Measurements from ENCODE around the gene LRRFIP2. TPM values are rescaled to one million over a fixed set of nuclear protein-coding genes. Genes with fewer than 3 reads are reported as not detected.
A peak's percentile ranks its signal among the peaks of the same experiment; 100 is the strongest.

The LRRFIP2 gene
- total RNA-seq, 2 experiments from 2014 or later: 38.1 to 47.9 TPM

DNA sequence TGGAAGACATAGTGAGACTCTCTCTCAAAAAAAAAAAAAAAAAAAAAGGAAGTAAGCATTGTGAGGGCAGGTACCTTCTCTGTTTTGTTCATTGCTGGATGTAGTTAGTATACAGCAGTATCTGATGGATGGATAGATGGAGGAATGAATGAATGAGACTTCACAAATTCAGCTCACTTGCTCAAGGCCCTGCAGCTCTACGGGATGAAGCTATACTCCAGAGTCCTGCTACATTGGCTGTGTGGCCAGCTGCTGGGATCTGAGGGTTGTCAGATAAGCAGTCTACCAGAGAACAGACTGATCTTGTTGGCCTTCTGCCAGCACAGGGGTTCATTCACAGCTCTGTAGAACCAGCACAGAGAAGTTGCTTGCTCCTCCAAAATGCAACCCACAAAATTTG, 146.1 kb downstream of the LRRFIP2 start:
- H3K4me3 Mint-ChIP-seq: no peak overlapping the region
- H3K27me3 Mint-ChIP-seq: no peaks in the 10 kb centered on the region
- H3K9me3 Mint-ChIP-seq (ENCODE audit: low read depth): no peaks in the 10 kb centered on the region
- peaks cover 10% of the 10 kb centered on the region for H3K4me1 Mint-ChIP-seq
- H3K36me3 Mint-ChIP-seq: peaks cover 65% of the 10 kb centered on the region
- no peak overlapping the region for H3K27ac Mint-ChIP-seq
- DNase-seq (no peak), ATAC-seq (no peak)
- CTCF ChIA-PET: no interaction called here

DNA sequence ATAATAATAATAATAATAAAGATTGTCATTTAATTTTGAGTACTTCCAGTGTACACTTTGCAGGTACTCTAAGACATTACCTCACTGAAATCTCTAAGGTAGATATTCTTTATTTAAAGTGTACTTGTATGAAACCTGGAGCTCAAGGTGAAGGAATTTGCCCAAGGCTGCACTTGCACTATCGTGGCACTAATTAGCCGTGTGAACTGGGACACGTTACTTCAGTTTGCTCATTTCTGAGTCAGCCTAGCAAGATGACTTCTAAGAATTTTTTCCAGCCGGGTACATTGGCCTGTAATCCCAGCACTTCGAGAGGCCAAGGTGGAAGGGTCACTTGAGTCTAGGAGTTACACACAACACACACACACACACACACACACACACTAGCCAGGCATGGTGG, 147.5 kb downstream of the LRRFIP2 start:
- H3K27ac Mint-ChIP-seq: no peak overlapping the region
- H3K9me3 Mint-ChIP-seq (ENCODE audit: low read depth): no peaks in the 10 kb centered on the region
- H3K27me3 Mint-ChIP-seq: no peaks in the 10 kb centered on the region
- no peak for ATAC-seq
- CTCF ChIA-PET: no interaction called here
- no peak for DNase-seq
- peaks cover 63% of the 10 kb centered on the region for H3K36me3 Mint-ChIP-seq
- peaks cover 10% of the 10 kb centered on the region for H3K4me1 Mint-ChIP-seq
- H3K4me3 Mint-ChIP-seq: no peak overlapping the region

DNA sequence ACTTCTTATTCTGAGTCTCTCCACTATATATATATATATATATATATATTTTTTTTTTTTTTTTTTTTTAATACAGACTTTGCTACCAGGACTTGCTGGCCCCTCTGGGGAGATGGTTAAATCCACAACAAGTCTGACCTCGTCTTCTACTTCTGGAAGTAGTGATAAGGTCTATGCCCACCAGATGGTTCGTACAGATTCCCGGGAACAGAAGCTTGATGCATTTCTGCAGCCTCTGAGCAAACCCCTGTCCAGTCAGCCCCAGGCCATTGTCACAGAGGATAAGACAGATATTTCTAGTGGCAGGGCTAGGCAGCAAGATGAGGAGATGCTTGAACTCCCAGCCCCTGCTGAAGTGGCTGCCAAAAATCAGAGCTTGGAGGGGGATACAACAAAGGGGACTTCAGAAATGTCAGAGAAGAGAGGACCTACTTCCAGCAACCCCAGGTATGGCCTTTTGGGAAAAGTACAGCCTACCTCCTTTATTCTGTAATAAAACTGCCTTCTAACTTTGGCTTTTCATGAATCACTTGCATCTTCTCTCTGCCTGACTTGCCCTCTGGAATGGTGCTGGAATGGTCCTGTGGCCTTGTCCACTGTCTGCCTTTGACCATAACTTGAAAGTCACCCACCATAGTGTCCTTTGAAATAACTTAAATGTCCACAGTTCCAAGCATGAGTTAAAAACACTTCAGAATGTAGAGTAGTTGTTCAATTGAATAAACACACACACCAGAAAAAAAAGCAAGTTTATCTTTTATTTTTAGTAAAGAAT, 148.6 kb downstream of the LRRFIP2 start:
- H3K27me3 Mint-ChIP-seq: no peaks in the 10 kb centered on the region
- CTCF ChIA-PET: interaction anchor here (2.0 kb wide), 1 partner anchor 188 kb away, joined by 13 read pairs; no protein-coding TSS in a partner anchor
- H3K4me3 Mint-ChIP-seq: no peak overlapping the region
- H3K9me3 Mint-ChIP-seq (ENCODE audit: low read depth): no peaks in the 10 kb centered on the region
- H3K27ac Mint-ChIP-seq: no peak overlapping the region
- peaks cover 59% of the 10 kb centered on the region for H3K36me3 Mint-ChIP-seq
- ATAC-seq: no peak
- H3K4me1 Mint-ChIP-seq: peaks cover 8% of the 10 kb centered on the region
- DNase-seq: no peak

DNA sequence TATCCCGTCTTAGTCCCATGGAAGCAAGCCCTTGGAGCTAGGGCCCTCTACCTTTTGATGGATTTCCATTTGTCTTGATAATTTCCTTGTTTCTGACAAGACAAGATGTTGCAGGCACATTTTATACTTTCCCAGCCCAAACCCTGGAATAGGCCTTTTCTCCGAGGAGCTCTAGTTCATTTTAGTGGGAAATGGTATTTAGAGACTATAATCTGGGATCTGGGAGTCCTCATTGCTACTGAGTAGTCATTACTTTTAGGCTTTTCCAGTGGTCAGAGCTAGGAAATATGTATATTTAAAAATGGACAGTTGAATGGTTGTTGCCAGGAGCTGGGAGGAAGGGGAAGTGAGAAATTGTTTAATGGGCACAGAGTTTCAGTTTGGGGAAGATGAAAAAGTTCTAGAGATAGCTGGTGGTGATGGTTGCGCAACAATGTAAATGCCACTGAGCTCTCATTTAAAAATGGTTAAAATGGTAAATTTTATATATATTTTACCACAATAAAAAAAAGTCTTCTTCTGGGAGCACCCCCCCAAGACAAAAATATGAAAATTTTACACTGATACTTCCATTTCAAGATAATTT, 149.5 kb downstream of the LRRFIP2 start:
- Mint-ChIP-seq H3K27me3 (no peaks in the 10 kb centered on the region), H3K4me3 (no peak overlapping the region), H3K4me1 (peaks cover 5% of the 10 kb centered on the region), H3K27ac (peak overlapping the region; percentile 30), H3K9me3 (ENCODE audit: low read depth) (no peaks in the 10 kb centered on the region), H3K36me3 (peaks cover 64% of the 10 kb centered on the region)
- ATAC-seq (no peak), DNase-seq (no peak)
- CTCF ChIA-PET: interaction anchor here (1.0 to 2.0 kb wide), 5 partner anchors 9 to 192 kb away, joined by 3 to 13 read pairs (median 3); no protein-coding TSS in a partner anchor

DNA sequence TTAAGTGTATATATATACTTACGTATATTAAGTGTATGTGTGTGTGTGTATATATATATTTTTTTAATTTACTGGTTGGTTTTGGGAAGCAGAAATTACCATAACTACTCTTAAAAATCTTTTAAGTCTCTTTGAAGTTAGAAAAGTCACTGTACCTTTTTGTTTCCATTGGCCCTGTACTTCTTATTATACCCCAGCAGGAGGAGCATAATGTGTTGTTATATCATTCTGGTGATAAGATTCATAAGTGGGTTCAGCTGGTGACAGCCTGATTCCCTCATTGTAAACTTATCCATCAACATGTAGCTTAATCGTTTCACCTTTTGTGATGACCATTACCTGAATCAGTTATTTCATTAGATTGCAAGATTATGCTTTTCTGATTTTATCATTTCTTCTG, 150.3 kb downstream of the LRRFIP2 start:
- DNase-seq (no peak), ATAC-seq (no peak)
- CTCF ChIA-PET: interaction anchor here (1.0 to 2.0 kb wide), 6 partner anchors 9 to 193 kb away, joined by 3 to 13 read pairs (median 3); no protein-coding TSS in a partner anchor
- Mint-ChIP-seq H3K36me3 (peaks cover 65% of the 10 kb centered on the region), H3K9me3 (ENCODE audit: low read depth) (no peaks in the 10 kb centered on the region), H3K4me1 (peaks cover 5% of the 10 kb centered on the region), H3K27ac (no peak overlapping the region), H3K27me3 (no peaks in the 10 kb centered on the region), H3K4me3 (no peak overlapping the region)

DNA sequence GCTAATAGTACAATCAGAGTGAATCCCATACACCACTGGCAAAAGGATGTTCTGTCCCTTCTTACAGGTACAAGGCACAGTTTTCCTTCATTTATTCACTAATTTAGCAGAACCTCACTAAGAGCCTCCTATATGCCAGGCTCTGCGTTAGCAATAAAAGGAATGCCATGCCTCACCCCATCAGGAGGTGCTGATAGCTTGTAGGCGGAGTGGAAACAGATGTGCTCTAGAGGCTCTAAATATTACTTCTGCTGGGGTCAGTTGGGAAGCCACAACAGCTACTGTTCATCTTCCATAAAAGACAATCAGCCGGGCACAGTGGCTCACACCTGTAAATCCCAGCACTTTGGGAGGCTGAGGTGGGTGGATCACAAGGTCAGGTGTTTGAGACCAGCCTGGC, 156.7 kb downstream of the LRRFIP2 start:
- H3K4me3 Mint-ChIP-seq: no peak overlapping the region
- no peak for DNase-seq
- H3K36me3 Mint-ChIP-seq: peaks cover 48% of the 10 kb centered on the region
- H3K27me3 Mint-ChIP-seq: no peaks in the 10 kb centered on the region
- H3K27ac Mint-ChIP-seq: no peak overlapping the region
- no peaks in the 10 kb centered on the region for H3K9me3 Mint-ChIP-seq (ENCODE audit: low read depth)
- H3K4me1 Mint-ChIP-seq: no peaks in the 10 kb centered on the region
- CTCF ChIA-PET: no interaction called here
- ATAC-seq: no peak

DNA sequence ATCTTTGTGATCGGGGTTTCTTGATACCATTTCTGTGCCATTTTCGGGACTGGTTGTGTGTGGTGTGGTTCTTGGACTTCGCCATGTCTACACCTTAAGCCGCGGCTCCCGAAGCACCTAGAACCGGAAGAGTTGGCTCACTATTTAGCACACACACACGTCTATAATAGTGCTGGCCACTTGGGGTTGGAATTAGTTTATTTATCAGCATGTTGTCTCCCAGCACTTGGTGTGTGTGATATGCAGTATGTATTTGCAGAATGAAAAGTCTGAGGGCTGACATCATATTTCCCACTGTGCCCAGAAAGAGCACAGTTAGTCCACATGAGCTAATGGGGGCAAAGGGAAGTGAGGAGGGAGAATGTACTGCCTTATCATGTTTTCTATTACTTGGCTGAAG, 157.5 kb downstream of the LRRFIP2 start:
- Mint-ChIP-seq H3K36me3 (peaks cover 47% of the 10 kb centered on the region), H3K27ac (no peak overlapping the region)

DNA sequence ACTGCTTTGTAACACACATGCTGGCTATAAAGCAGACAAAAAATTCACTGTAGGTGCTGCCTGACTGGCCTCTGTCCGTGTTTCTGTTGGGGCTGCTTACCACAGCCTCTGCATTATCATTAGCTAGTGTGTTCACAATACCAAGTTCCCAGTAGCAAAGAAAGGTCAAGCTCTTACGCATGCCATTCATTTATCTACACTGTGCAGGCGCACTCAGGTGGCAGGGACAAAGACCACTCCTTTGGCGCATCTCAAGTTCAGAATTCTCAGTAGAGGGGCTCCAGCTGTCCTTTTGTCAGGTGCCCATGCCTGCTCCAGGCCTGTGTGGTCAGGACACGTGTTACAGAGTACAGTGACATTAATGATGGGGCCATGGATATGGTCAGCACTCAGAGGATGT, 158.7 kb downstream of the LRRFIP2 start:
- DNase-seq (no peak), ATAC-seq (no peak)
- peaks cover 49% of the 10 kb centered on the region for H3K36me3 Mint-ChIP-seq
- CTCF ChIA-PET: interaction anchor here (0.9 to 1.2 kb wide), 2 partner anchors 9 to 15 kb away, joined by 3 read pairs; no protein-coding TSS in a partner anchor
- H3K27ac Mint-ChIP-seq: no peak overlapping the region
- H3K4me3 Mint-ChIP-seq: no peak overlapping the region
- H3K9me3 Mint-ChIP-seq (ENCODE audit: low read depth): no peaks in the 10 kb centered on the region
- H3K27me3 Mint-ChIP-seq: no peaks in the 10 kb centered on the region
- peaks cover 4% of the 10 kb centered on the region for H3K4me1 Mint-ChIP-seq

More for the DNA sequence above, 157.5 kb downstream of the LRRFIP2 start:
- no peaks in the 10 kb centered on the region for H3K27me3 Mint-ChIP-seq
- ATAC-seq: no peak
- CTCF ChIA-PET: no interaction called here
- no peak overlapping the region for H3K4me3 Mint-ChIP-seq
- no peak for DNase-seq
- no peaks in the 10 kb centered on the region for H3K9me3 Mint-ChIP-seq (ENCODE audit: low read depth)
- H3K4me1 Mint-ChIP-seq: no peaks in the 10 kb centered on the region

DNA sequence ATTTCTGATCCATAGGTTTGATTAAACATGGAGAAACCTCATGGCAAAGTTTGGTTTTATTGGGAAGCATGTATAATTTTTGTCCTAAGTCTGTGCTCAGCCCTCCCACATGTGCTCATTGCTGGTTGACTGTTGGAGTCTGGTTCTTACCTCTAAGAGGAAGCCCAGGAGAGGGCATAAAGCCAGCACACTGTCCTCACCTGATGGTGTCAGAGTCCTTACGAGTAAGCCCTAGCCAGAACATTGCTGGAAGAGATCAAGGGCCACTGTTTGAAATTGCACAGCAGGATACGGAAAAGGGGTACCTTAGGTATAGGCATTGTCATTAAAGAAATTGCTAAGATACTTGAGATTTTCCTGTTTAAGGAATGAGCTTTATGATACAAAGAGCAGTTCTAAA, 159.8 kb downstream of the LRRFIP2 start:
- Mint-ChIP-seq H3K4me3 (no peak overlapping the region), H3K27me3 (no peaks in the 10 kb centered on the region), H3K36me3 (peaks cover 40% of the 10 kb centered on the region), H3K4me1 (peaks cover 4% of the 10 kb centered on the region), H3K9me3 (ENCODE audit: low read depth) (no peaks in the 10 kb centered on the region), H3K27ac (no peak overlapping the region)
- CTCF ChIA-PET: no interaction called here
- no peak for ATAC-seq
- DNase-seq: no peak

Other genes starting within 250 kb of the LRRFIP2 start
- 10 to 100 TPM; 41.8 to 84.3 TPM for gene TRANK1, start 229.5 kb downstream of the LRRFIP2 start, total RNA-seq
- 10 to 100 TPM; 20.2 to 36.3 TPM for gene EPM2AIP1, start 181.5 kb downstream of the LRRFIP2 start, total RNA-seq
- gene MLH1, start 181.1 kb downstream of the LRRFIP2 start, total RNA-seq: 10 to 100 TPM; 65.3 to 71.8 TPM
- 10 to 100 TPM; 32.5 to 40.3 TPM for gene GOLGA4, start 68.7 kb upstream of the LRRFIP2 start, total RNA-seq